OCI-LY3 (cell line): Measurements from ENCODE around the gene PAXX.

Source experiments
- H2AFZ ChIP-seq: fragments of 200-600, 300-600 bp; shearing (Covaris generic); 2 replicates; pipeline ENCODE4 v1.6.0; 2014; ENCODE audit warnings: antibody characterized with exemption, low read depth, low read length
- H3K27ac ChIP-seq: fragments of 200-600, 300-600 bp; sonication (generic); 2 replicates; pipeline ENCODE4 v1.5.1; 2014; ENCODE audit warnings: mild to moderate bottlenecking, low read length, moderate library complexity, mixed read lengths
- H3K27me3 ChIP-seq: fragments of 200-600, 300-600 bp; sonication (generic); 2 replicates; pipeline ENCODE4 v1.6.1; 2014; ENCODE audit warnings: low read depth, low read length, mixed read lengths
- H3K36me3 ChIP-seq: fragments of 200-600, 300-600 bp; sonication (generic); replicated peaks from 2 replicates; pipeline ENCODE3; 2014; ENCODE audit warnings: low read depth, low read length, mixed read lengths
- H3K4me1 ChIP-seq: fragments of 300-600, 200-600 bp; sonication (generic); 2 replicates; pipeline ENCODE4 v1.6.1; 2014; ENCODE audit warnings: low read length, mixed read lengths
- H3K4me2 ChIP-seq: fragments of 200-600, 300-600 bp; sonication (generic); 2 replicates; pipeline ENCODE4 v1.6.1; 2014; ENCODE audit warnings: low read length, mixed read lengths
- H3K4me3 ChIP-seq: fragments of 300-600, 200-600 bp; sonication (generic); 2 replicates; pipeline ENCODE4 v1.5.1; 2014; ENCODE audit warnings: antibody characterized with exemption, mild to moderate bottlenecking, low read length, moderate library complexity
- H3K79me2 ChIP-seq: fragments of 300-600, 200-600 bp; shearing (Covaris generic); 2 replicates; pipeline ENCODE4 v1.6.1; 2014; ENCODE audit warnings: mild to moderate bottlenecking, low read length, mixed read lengths
- H3K9ac ChIP-seq: fragments of 300-600, 200-600 bp; shearing (Covaris generic); 2 replicates; pipeline ENCODE4 v1.6.0; 2014; ENCODE audit warnings: mild to moderate bottlenecking, low read length, moderate library complexity
- H3K9me3 ChIP-seq: fragments of 200-600, 300-600 bp; shearing (Covaris generic); 2 replicates; pipeline ENCODE4 v1.6.1; 2014; ENCODE audit warnings: low read length, mixed read lengths; ENCODE audit not compliant: insufficient read depth
- H4K20me1 ChIP-seq: fragments of 200-600, 300-600 bp; sonication (generic); 2 replicates; pipeline ENCODE4 v1.6.1; 2016; ENCODE audit warnings: low read length, mixed read lengths; ENCODE audit not compliant: insufficient read depth
- CTCF ChIP-seq: fragments of 200-600, 300-600 bp; sonication (generic); IDR thresholded peaks from 2 replicates; pipeline ENCODE4 v1.5.1; 2014; ENCODE audit warnings: antibody characterized with exemption, low read length, low read depth
- EZH2phosphoT487 ChIP-seq: fragments of 200-600 bp; shearing (Covaris generic); IDR thresholded peaks from 2 replicates; pipeline ENCODE4 v1.6.1; 2018; ENCODE audit warnings: antibody characterized with exemption, mixed run types, low read depth

Gene PAXX

DNA sequence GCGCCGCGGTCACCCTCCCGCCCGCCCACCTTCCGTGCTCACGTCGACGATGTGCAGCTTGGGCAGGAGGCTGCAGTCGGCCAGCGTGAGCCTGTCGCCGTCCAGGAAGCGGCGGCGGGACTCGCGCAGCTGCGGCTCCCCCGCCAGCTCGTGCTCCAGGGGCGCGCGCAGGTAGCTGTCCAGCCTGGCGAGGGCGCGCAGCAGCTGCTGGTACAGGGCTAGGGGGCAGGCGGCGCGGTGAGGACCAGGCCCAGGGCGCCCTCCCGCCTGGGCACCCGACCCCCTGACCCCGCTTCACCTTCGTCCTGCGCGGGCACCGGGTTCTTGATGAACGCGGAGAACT, 2.6 kb downstream of the PAXX start:
- Histone ChIP-seq H3K36me3 (peaks cover 7% of the 10 kb centered on the region), H3K9me3 (no peaks in the 10 kb centered on the region), H3K4me3 (no peak overlapping the region), H4K20me1 (no peaks in the 10 kb centered on the region; the same call in 1 of the 2 replicates), H3K4me2 (no peak overlapping the region), H2AFZ (no peak overlapping the region), H3K27ac (no peak overlapping the region), H3K9ac (no peak overlapping the region), H3K27me3 (peaks cover 31% of the 10 kb centered on the region), H3K4me1 (peaks cover 35% of the 10 kb centered on the region), H3K79me2 (peaks cover 8% of the 10 kb centered on the region; the same call in 1 of the 2 replicates)
- TF ChIP-seq CTCF, result no peak
- TF ChIP-seq EZH2phosphoT487, result no peak

DNA sequence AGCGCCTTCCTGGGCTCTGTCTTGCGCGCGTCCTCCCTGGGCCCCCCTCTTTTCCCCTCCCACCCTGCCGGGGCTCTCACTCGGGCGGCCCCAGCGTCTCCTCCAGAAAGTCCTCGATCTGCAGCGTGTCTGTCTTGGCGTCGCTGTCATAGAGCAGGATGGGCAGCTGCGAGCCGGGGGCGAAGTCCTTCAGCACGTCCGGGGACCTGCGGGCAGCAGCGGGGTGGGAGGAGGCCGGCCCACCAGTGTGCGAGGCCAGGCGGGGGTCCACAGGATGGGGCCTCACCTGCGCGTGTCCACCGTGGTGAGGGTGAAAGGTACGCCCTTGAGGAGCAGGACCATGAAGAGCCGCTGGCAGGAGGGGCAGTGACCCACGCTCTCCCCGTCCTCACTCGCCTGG, 3.1 kb downstream of the PAXX start:
- Histone ChIP-seq H3K4me1 (peaks cover 40% of the 10 kb centered on the region), H3K9me3 (no peaks in the 10 kb centered on the region), H3K4me3 (no peak overlapping the region), H3K27ac (no peak overlapping the region), H3K36me3 (peaks cover 7% of the 10 kb centered on the region), H3K27me3 (peaks cover 31% of the 10 kb centered on the region), H3K79me2 (peaks cover 8% of the 10 kb centered on the region; the same call in 1 of the 2 replicates), H4K20me1 (no peaks in the 10 kb centered on the region; the same call in 1 of the 2 replicates), H2AFZ (no peak overlapping the region), H3K4me2 (no peak overlapping the region), H3K9ac (no peak overlapping the region)
- TF ChIP-seq EZH2phosphoT487 (no peak), CTCF (no peak)

GRCh38 chr9:136995772-136996311, 3.6 kb downstream of the PAXX start:
- no peak overlapping the region for H3K4me3 ChIP-seq
- no peaks in the 10 kb centered on the region for H3K9me3 ChIP-seq
- no peak overlapping the region for H2AFZ ChIP-seq

More at GRCh38 chr9:136995772-136996311, 3.6 kb downstream of the PAXX start:
- Histone ChIP-seq H3K9ac (no peak overlapping the region), H3K79me2 (peaks cover 8% of the 10 kb centered on the region; the same call in 1 of the 2 replicates), H3K4me1 (peaks cover 45% of the 10 kb centered on the region), H3K27me3 (peaks cover 31% of the 10 kb centered on the region), H4K20me1 (no peaks in the 10 kb centered on the region; the same call in 1 of the 2 replicates), H3K27ac (no peak overlapping the region), H3K36me3 (peaks cover 7% of the 10 kb centered on the region), H3K4me2 (no peak overlapping the region)
- TF ChIP-seq EZH2phosphoT487, result no peak
- no peak for TF ChIP-seq CTCF
